Mesodermal cell (in vitro differentiated cells): ENCODE results near the gene POFUT2.
A peak's percentile ranks its signal among the peaks of the same experiment; 100 is the strongest.

Source experiments
- H3K27ac ChIP-seq: 2 replicates; pipeline ENCODE4 v1.7.0; 2013; ENCODE audit warnings: mild to moderate bottlenecking, low read depth, low read length, moderate library complexity; ENCODE audit not compliant: severe bottlenecking
- H3K36me3 ChIP-seq: 2 replicates; pipeline ENCODE4 v1.7.1; 2013; ENCODE audit warnings: mild to moderate bottlenecking, low read length, moderate library complexity; ENCODE audit not compliant: control insufficient read depth, insufficient read depth
- H3K4me1 ChIP-seq: one replicate; pipeline ENCODE4 v1.7.1; 2013; ENCODE audit warnings: mild to moderate bottlenecking, low read length; ENCODE audit not compliant: insufficient read depth, control insufficient read depth, poor library complexity, severe bottlenecking
- H3K4me3 ChIP-seq: 2 replicates; pipeline ENCODE4 v1.7.0; 2013; ENCODE audit warnings: low read length, control low read depth, mild to moderate bottlenecking; ENCODE audit not compliant: insufficient read depth, poor library complexity, severe bottlenecking; ENCODE audit errors: extremely low read depth
- H3K9me3 ChIP-seq: 2 replicates; pipeline ENCODE4 v1.7.1; 2013; ENCODE audit warnings: mild to moderate bottlenecking, low read length, moderate library complexity; ENCODE audit not compliant: control insufficient read depth
- WGBS, 2 experiments: methylation state at CpG; one replicate each; pipeline ENCODE4 v1.1.5; 2013; ENCODE audit warnings: missing lambda C conversion rate in 2 of 2; ENCODE audit not compliant: insufficient coverage in 2 of 2; 5-methylcytosine and 5-hydroxymethylcytosine counted together

Gene POFUT2

DNA sequence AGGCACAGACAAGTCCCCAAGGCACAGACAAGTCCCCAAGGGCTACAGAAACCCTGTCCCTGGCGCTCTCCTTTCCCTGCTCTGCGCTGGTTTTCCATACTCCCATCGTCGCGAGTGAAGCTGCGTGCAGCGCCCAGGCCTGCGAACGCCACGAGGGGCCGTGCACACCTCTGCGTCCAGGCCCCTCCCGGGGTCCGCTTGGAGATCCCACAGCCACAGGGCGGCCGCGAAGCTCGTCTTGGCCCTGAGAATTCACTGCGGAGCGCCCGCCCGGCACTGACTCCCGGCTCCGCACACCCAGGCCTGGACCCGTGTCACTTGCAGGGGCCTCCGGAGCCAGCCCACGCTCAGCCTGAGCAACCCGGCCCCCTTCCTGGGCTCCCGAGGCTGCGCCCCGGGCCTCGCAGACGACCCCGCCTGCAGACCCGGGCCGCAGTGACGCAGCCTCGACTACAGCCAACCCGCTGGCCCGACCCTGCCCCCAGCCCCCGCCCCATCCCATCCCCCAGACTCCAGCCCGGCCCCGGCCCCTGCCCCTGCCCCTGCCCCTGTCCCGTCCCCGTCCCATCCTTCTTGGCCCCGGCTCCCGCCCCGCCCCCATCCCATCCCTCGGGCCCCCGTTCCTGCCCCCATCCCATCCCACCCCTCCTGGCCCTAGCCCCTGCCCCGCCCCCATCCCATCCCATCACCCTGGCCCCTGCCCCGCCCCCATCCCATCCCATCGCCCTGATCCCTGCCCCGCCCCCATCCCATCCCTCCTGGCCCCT lies 841 bp downstream of the POFUT2 start:
- peak overlapping the region; percentile 73 for H3K27ac ChIP-seq
- H3K9me3 ChIP-seq = no peaks in the 10 kb centered on the region

DNA sequence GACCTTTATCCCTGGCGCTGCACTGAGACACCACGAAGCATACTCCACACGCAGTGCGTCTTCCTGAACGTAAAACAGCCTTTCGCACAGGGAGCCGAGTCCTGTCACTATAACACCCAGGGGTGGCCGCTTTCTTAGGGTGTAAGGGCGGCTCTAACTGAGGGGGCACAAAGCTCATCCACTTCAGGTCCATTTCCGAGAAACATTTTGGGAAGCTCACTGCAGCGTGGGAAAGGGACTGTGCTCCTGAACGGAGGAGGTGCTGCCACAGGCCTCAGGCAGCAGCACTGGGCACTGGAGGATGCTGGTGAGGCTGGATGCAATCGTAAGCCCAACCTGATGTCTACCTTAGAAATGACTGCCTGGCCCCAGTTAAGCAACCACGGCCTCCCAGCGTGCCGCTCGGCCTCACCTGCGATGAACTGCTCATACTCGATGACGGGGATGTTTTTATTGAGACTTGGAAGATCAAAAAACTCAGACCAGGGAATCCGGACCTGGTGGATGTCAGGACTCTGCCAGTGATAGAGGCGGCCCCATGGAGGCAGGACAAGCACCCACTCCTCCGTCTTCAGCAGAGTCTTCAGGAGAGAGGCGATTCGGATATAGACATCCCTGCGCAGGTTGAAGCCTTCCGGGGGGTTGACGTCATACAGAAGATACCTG lies 2.3 kb downstream of the POFUT2 start:
- Histone ChIP-seq H3K36me3 (peaks cover 64% of the 10 kb centered on the region), H3K4me1 (peaks cover 6% of the 10 kb centered on the region), H3K27ac (no peak overlapping the region), H3K9me3 (no peaks in the 10 kb centered on the region), H3K4me3 (no peak overlapping the region)
- 94% methylated on average over 26 to 28 of the region's 28 CpGs for WGBS, 2 experiments

More for the DNA sequence above, 841 bp downstream of the POFUT2 start:
- 5 to 13% methylated on average over 16 to 26 of the region's 54 CpGs for WGBS, 2 experiments
- Histone ChIP-seq H3K4me3 (peak overlapping the region; percentile 82), H3K4me1 (peaks cover 10% of the 10 kb centered on the region), H3K36me3 (peaks cover 60% of the 10 kb centered on the region)

DNA sequence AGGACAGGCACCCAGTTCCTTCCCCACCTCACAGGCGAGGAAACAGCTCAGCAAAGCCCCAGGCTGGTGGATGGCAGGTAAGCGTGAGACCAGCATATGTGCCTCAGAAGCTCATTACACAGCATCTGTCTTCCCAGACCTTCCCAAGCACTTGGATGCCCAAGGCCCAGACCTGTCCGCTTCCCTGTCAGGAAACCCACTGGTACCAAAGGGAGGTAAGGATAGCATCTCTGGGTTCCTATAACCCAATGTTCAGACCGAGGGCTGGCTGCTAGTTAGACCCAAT lies 3.3 kb downstream of the POFUT2 start:
- no peak overlapping the region for H3K27ac ChIP-seq

DNA sequence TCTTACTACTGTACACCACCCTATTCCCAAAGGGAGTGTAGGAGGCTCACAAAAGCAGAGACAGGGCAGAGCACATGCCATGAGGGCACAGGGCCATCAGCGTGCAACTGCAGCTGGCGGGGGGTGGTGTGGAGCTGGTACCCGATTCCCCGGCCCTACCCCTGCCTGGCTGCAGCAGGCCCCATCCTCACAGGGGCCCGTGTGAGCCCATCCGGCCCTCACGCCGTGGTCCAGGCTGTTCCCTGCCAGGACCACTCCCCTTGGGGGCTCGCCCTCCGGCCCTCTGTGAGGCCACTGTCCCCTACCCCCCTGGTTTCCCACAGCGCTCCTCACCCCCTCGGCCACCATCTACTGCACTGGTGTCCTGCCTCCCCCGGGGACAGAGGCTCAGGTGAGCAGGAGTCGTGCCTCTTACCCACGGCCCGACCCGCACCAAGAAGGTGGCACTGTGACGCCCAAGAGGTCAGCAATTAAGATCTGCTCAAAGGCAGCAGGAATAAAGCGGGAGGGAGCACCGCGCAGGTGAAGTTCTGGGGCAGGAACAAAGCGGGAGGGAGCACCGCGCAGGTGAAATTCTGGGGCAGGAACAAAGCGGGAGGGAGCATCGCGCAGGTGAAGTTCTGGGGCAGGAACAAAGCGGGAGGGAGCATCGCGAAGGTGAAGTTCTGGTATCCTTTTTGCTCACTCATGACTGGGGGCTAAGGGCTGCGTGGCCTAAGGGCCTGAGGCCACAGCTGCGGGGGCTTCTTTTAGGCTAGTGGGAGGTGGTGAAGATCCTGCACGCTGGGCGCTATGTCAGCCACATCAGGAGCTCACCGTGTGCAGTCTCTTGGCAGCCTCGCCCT lies 3.9 kb downstream of the POFUT2 start:
- Histone ChIP-seq H3K36me3 (peaks cover 67% of the 10 kb centered on the region), H3K4me1 (peaks cover 6% of the 10 kb centered on the region), H3K27ac (no peak overlapping the region), H3K4me3 (no peak overlapping the region), H3K9me3 (no peaks in the 10 kb centered on the region)
- 94 to 97% methylated on average over 27 to 33 of the region's 36 CpGs for WGBS, 2 experiments

More for the DNA sequence above, 3.3 kb downstream of the POFUT2 start:
- Histone ChIP-seq H3K4me3 (no peak overlapping the region), H3K36me3 (peaks cover 70% of the 10 kb centered on the region), H3K4me1 (peaks cover 6% of the 10 kb centered on the region), H3K9me3 (no peaks in the 10 kb centered on the region)
- WGBS, 2 experiments = 79 to 100% methylated on average over 2 to 3 of the region's 4 CpGs

DNA sequence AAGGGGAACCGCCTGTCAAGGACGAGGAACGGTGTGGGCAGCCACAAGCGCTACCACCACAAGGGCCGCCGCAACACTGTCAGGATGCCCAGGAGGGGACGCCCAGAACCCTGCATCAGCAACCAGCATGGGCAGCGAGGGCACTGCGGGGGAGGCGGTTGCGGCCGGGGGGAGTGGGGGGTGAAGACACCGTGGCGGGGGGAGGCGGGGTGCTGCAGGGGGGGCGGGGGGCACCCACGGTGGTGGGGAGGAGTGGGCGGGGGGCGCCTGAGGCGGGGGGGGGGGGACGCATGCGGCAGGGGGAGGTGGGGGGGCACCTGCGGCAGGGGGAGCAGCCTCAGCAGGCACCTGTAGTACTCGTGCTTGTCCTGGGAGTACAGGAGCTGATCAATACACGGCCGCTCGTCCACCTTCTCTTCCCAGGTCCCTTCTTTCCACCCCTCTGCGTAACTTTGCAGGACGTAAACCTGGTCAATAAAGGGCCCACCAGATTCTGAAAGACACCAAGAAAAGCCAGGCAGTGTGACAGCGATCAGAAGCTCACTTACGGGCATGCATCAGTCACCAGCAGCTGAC lies 4.6 kb downstream of the POFUT2 start:
- Histone ChIP-seq H3K4me1 (peaks cover 2% of the 10 kb centered on the region), H3K4me3 (no peak overlapping the region), H3K27ac (no peak overlapping the region), H3K9me3 (no peaks in the 10 kb centered on the region), H3K36me3 (peaks cover 74% of the 10 kb centered on the region)
- WGBS, 2 experiments = 96 to 97% methylated on average over 11 to 13 of the region's 31 CpGs

DNA sequence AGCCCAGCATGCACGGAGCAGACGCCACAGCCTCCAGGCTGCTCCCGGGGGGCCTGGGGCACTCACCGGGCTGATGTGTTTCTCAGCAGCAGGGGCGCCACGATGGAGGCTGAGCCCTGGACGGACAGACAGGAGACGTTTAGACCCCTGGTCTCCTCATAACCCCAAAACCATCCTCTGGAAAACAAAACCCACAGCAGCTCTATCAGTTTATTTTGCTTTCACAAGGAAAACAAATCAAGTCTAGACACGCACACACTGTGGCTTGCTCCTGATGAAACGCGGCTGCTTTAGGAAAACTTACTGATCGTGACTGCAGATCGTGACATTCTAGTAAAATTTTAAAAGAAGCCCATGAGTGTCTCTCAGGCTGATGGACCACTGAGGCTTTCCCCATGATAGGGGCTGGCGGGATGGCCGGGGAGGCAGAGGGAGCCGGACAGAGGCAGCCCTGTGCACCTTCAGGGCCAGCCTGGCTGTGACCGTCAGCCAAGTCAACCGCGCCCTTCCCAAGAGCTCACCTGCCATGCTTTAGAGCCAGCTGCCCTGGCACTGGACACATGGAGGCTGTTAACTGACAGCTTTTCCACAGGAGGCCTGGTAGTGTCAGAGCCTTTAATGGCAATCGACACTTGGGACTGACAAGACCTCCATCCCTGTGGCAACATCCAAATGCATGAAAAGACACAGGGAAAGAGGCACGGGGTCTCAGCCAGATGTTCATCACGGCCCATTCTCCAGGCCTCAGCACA lies 5.2 kb downstream of the POFUT2 start:
- WGBS, 2 experiments = 90 to 94% methylated on average over 17 to 22 of the region's 22 CpGs
- Histone ChIP-seq H3K27ac (no peak overlapping the region), H3K4me1 (peaks cover 2% of the 10 kb centered on the region), H3K9me3 (no peaks in the 10 kb centered on the region), H3K4me3 (no peak overlapping the region), H3K36me3 (peaks cover 81% of the 10 kb centered on the region)

DNA sequence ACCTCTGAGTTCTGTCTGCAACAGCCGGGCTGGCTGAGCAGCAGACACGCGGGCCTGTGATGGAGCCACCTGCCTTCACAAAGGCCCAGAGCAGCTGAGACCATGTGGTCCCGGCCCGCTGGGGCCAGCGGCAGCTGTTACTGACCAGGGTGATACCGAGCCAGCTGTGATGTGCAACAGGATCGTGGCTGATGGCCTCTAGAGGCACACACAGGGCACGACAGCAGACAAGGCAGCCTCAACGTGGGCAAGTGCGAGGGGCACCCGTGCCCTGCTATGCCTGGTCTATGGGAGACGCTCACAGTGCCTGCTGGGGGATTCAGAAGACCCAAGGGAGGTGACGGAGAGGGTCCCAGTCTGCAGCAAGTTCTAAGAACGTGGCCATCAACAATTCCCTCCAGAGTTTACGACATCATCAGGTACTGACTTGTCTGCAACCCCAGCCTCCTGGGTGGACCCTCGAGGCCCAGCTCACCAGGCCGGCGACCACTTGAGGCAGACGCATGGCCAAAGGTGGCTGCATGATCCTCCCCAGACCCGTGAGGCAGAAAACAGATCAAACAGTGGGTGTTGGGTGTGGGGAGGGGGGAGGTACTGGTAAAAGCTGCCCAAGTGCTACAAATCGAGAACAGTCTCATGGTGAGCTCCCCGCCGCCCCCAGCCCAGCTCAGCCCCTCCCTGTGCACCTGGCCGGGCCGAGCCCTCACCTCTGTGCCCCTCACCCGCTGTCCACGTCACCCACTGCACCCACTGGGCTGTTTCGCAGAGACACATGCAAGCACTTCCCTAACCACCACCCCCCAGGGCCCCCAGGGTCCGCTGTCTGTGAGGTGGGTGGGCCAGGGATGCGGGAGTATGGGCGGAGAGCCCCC lies 6.0 kb downstream of the POFUT2 start:
- no peak overlapping the region for H3K4me3 ChIP-seq
- WGBS, 2 experiments = 97% methylated on average over 26 to 27 of the region's 32 CpGs
- H3K4me1 ChIP-seq = peaks cover 2% of the 10 kb centered on the region
- no peak overlapping the region for H3K27ac ChIP-seq
- peaks cover 88% of the 10 kb centered on the region for H3K36me3 ChIP-seq
- H3K9me3 ChIP-seq = no peaks in the 10 kb centered on the region

DNA sequence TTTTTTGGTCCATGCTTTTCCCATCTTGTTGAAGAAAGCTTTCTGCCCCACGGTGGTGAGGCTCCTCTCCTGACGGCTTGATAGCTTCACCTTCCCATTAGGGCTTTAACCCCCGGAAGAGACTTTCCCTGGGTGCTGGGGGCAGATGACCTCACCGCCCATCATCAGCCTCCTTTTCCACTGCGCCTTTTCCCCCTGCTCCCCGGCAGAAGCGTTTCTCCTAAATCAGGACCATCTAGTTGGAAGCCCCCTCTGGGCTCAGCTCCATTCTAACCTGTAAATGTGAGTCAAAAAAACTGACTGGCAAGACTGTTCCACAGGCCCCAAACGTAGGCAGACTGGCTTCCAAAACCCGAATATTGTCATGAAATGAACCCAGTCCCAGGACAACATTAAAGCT lies 6.7 kb downstream of the POFUT2 start:
- no peaks in the 10 kb centered on the region for H3K9me3 ChIP-seq
- H3K36me3 ChIP-seq = peaks cover 92% of the 10 kb centered on the region
- no peak overlapping the region for H3K27ac ChIP-seq
- H3K4me1 ChIP-seq = no peaks in the 10 kb centered on the region
- no peak overlapping the region for H3K4me3 ChIP-seq
- whole genome bisulfite sequencing, 2 experiments = 93 to 99% methylated on average over 8 to 9 of the region's 9 CpGs

DNA sequence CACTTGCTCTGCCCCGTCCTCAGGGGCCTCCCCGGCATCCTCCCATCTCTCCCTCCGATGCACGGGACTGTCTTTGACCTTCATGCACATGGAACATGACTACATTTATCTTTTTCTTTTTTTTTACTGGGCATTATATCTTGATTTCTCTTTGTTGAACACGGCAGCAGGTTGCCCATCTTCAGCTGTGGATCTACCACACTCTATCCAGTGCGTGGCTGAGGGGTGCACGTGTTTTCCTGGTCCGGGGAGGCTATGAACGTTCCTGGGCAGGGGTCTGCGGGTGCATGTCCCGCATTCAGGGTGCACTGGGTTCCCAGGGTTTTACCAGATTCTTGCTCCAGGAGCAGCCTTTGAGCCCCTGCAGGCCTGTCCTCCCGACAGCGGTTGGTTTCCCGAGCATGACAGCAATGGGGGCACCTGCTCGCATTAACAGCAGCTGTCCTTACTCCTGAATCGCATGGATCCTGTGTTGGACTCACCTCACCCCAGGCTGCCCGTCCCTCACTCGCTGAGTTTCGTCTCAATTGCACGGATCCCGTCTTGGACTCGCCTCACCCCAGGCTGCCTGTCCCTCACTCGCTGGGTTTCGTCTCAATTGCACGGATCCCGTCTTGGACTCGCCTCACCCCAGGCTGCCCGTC lies 7.4 kb downstream of the POFUT2 start:
- Histone ChIP-seq H3K4me3 (no peak overlapping the region), H3K9me3 (no peaks in the 10 kb centered on the region), H3K36me3 (peaks cover 92% of the 10 kb centered on the region), H3K27ac (no peak overlapping the region), H3K4me1 (no peaks in the 10 kb centered on the region)
- 96% methylated on average over 26 to 28 of the region's 28 CpGs for WGBS, 2 experiments
